Measurements from ENCODE around the gene CMC1.

- TF ChIP-seq CTCF (IDR thresholded peaks at IDR 0.05) (no peak), POLR2A (IDR thresholded peaks at IDR 0.05) (no peak)
Observed at GRCh38 chr3:28279770-28280169, 38.4 kb downstream of the CMC1 start.

All from testis (tissue), 2 donors.